ENCODE data around the gene MINDY4B.

MINDY4B gene

DNA sequence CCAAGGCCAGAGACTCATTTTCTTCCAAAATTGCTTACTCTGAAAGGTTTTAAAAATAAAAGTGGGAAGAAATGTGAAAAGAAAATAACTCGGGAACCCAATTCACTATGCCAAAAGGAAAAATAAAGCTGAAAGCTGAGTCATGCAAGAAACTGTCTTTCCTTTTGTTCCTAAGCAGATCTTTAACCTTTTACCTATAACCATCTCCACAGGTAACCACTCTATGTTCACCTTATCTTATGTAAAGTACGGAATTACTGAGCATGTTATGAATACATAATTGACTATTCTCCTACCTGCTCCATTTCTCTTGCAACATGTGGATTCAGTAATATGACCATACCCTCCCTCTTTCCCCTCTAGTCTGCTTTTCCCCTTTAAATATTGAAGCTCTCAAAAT, 62.0 kb downstream of the MINDY4B start:
- no peak for DNase-seq (ENCODE audit: low spot score)

DNA sequence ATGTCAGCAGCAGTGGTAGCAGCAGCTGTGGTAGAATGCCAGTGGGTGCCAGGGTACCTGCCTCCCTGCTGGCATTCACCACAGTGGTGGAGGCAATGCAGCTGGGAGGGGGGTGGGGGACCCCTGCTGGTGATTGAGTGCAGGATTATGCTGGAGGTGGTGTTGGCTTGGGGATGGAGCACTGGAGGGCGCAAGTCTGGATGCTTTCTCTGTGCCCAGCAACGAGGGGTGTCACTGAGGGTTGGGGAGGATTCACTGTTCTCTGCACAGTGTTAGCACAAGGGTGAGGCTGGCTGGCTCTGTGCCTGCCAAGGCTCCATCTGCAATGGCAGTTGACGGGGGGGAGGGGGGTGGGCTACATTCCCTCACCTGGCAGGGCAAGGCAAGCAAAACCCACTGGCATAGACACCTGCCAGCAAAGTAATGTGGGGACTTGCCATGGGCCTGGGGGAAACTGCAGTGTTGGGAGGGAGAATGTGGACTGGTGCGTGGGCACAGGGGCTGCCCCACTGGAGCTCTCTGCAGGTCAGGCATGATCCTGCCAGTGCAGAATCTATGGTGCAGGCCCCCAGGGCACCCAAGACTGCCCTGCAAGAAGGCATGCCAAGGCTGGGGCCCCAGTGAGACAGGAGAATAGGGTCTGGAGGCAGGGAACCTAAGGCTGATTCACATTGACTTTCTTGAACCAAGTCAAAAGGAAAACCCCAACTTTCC, 64.3 kb downstream of the MINDY4B start:
- DNase-seq (ENCODE audit: low spot score), result no peak

DNA sequence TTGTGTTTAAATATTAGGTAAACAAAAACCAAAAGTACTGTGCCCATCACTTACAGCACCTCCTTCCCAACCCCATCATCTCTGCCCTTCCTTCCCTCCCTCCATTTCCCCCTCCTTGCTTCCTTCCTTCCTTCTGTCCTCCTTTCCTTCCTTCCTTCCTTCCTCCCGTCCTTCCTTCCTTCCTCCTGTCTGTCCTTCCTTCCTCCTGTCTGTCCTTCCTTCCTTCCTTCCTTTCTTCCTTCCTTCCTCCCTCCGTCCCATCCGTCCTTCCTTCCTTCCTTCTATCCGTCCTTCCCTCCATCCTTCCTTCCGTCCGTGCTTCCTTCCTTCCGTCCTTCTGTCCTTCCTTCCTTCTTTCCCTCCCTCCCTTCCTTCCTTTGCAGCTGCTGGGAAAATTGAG, 74.5 kb downstream of the MINDY4B start:
- no peak for DNase-seq (ENCODE audit: low spot score)

DNA sequence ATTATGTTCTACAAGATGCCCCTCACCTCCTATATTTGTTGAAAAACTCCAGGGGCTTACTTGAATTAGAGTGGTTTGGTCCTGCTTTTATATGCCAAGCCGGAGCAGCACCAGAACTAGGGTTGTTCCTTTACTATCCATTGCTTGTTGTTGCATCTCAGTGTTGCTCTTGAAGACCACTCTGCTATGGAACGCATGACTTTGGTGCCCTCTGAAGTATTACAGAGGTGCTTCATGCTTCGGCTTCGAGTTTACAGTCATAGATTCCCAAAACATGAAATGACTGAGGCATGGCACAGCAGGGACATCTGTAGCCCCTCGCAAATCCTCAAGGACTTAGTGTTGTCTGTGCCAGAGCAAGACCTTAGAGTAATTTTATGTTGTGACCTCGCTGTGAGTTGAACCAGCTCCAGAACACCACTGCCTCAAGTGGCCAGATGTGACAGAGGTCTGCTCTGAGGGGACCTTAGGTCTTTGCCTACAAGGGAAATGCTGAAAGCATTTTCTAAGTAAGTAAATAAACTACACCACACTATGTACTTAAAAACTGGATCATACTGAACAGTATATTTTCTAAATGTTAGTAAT, 75.1 kb downstream of the MINDY4B start:
- DNase-seq (ENCODE audit: low spot score), result no peak

DNA sequence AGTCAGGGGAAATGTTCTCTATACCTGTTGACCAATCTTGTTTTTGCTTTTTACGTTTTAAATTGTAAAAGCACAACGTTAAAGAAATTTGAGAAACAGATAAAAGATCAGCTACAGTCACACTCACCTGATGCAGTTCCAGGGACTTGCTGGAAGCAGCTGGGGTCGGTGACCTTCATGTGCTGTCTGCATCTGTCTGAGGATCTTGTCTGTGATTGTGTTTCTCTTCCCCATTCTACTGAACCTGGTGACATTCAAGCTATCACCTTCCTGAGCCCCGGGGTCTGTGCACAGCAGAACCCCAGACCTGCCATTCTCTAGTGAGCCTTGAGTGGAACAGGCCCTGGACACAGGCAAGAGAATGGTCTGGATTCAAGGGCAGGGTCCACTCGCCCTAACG, 75.8 kb downstream of the MINDY4B start:
- no peak for DNase-seq (ENCODE audit: low spot score)

DNA sequence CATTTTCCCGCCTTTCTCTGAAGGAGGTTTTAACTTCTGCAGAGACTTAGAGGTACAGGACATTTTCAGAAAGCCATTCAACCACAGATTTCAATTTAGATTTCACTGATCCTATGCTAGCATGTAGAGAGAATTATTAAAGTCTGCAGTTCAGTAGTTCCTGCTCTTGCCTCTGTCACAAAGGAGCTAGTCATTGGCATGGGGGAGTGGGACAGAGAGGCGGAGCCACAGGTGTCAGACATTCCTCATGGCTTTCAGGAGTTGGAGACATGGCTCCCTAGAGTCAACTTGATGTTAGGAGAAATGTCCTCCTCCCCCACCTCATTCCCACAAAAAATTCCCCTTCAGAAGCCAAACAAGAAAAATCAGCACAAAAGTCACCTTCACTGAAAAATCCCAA, 76.2 kb downstream of the MINDY4B start:
- DNase-seq (ENCODE audit: low spot score), result no peak

DNA sequence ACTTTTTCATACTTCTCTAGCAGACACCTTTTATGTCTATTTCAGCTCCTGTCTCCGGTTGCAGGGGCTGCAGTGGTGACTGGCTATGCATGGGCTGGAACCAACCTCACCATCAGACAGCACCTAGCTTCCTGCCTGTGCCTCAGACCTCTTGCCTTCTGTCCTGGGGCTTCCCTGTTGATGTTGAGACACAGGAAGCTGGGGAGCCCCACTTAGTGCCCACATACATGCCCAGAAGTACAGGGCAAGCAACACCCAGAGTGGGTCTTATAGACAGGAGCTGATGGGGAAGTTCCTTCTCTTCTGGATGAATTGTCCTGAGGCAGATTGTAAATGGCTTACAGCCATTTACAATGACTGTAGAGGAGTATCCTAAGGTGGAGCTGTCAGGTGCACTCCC, 77.0 kb downstream of the MINDY4B start:
- DNase-seq (ENCODE audit: low spot score), result no peak

DNA sequence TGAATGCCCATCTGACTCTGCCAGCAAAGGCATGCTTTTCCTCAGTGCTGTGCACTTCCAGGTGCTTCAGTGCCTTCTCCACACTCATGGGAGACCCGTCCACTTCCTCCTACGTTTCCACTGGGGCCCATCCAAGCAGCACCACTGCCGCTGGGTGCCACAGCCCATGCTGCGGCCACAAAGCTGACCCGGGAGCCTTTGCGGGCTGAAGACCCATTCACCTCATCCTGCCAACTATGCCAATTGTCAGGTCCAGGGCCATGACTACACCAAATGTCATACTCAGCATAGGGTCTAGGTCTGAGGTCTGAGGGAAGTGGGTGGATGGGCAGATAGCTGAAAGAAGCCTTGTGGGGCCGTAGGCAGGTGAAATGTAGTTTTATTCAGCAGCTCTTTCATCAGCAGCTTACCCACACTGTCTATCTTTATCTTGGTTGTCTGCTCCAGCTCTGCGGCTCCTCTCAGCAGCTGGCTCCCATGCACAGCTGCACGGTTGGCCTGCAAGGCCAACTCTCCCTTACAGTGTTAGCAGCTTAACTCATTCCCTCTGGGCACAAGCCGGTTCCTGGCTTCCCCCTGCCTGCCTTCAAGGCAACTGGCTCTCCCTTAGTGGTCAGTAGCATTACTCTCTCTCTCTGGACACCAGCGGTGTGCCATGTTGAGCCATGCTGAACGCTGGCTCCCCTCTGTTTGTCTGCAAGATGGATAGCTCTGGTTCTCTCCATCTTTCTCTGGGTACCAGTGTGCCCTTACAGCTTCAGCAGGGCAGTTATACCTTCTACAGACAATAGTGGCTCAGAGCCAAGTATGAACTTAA, 78.6 kb downstream of the MINDY4B start:
- no peak for DNase-seq (ENCODE audit: low spot score)

DNA sequence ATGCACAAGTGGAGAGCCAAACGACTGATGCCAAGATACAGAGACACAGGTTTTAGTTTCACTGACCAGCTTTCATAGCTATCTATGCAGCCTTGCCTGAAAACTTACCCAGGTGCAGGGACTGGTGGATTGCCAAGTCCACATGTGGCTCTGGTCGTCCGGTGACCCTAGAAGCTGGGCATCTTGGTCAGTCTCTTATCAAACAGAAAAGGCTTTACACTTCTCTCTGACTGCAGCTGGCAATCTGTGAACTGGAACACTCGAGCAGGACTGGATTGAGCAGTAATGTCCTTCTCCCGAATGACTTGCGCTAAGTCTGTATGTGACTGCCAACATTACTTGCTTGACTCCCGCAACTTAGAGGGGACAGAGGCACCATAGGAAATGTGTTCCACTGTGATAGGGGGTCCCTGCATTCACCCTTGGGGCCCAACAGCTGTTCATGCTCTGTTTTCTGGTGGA, 79.3 kb downstream of the MINDY4B start:
- DNase-seq (ENCODE audit: low spot score), result no peak

DNA sequence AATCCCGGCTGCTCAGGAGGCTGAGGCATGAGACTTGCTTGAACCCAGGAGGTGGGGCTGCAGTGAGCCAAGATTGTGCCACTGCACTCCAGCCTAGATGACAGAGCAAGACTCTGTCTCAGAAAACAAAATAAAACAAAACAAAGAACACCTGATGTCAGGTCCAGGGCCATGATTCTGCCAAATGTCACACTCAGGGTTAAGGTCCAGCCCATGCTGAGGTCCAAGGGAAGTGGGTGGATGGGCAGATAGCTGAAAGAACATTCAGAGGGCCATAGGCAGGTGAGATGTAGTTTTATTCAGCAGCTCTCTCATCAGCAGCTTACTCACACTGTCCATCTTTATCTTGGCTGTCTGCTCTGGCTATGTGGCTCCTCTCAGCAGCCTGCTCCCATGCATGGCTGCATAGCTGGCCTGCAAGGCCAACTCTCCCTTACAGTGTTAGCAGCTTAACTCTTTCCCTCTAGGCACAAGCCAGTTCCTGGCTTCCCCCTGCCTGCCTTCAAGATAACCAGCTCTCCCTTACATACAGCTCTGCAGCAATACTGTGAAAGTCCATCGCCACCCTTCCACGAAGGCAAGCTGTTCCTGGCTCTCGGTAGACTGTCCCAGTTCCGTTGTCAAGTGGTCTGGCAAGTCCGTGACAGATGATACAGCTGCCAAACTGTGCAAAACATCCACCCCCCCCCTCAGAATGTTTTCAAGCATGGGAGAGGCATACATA, 79.9 kb downstream of the MINDY4B start:
- no peak for DNase-seq (ENCODE audit: low spot score)

DNA sequence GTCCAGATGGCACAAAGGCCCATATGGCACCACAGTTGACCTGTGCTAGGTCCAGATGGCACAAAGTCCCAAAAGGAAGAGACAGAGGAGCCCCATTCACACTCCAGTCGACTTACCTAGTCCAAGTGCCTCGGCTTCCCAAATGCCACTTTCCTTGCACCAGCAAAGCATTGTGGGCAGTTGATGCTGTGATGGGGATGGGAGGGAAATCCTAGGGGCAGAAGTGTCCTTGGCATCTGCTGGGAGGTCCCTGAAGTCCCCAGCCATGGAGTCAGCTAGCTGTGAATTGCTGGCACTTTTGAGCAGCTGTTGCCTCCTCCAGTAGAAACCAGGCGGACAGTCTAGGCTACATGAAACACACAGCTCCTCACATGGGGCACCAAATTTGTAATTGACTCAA, 82.0 kb downstream of the MINDY4B start:
- no peak for DNase-seq (ENCODE audit: low spot score)

DNA sequence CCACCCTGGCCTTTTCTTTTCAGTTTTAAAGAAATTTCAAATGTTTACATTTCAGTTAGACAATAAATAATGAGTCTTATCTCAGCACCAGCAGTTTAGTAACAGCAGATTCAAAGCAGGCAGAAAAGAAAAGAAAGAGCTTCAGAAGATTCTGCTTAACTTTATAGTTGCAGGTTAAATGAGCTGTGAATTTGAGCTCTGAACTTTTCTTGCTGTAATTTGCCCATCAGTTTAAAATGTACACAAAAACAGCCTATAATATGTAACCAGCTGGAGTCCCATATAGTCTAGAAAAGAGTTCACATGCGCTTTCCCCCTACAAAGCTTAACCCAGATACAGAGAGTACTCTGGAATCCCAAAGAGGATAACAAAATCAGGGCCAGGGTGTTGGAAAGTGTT, 82.6 kb downstream of the MINDY4B start:
- no peak for DNase-seq (ENCODE audit: low spot score)
